ENCODE data around the gene UBE3C.

Gene UBE3C

DNA sequence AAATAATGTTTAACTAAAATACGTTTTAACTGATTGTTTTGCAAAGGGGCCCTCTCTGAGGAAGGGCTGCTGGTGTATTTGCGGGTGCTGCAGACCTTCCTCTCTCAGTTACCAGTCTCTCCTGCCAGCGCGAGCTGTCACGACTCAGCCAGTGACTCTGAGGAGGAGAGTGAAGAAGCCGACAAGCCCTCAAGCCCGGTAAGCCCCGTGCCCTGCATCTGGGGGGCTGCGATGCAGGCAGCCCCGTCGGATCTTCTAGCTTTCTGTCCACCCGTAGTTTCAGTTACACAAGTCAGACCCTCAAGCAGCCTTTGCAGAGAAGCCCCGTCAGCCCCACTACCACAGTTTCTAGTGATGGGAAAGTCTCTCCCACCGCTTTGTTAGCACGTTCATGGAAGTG is 45.1 kb downstream of the UBE3C start:
- TF ChIP-seq YY1 (IDR thresholded peaks at IDR 0.05; ENCODE audit: low read depth) (no peak), FOXM1 (IDR thresholded peaks at IDR 0.05; ENCODE audit: borderline replicate concordance, low read depth) (no peak), EGR1 (IDR thresholded peaks at IDR 0.05) (no peak), TEAD4 (IDR thresholded peaks at IDR 0.05) (no peak)
- TF ChIP-seq, protein P1, sequence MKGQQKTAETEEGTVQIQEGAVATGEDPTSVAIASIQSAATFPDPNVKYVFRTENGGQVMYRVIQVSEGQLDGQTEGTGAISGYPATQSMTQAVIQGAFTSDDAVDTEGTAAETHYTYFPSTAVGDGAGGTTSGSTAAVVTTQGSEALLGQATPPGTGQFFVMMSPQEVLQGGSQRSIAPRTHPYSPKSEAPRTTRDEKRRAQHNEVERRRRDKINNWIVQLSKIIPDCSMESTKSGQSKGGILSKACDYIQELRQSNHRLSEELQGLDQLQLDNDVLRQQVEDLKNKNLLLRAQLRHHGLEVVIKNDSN (IDR thresholded peaks at IDR 0.05): no peak

DNA sequence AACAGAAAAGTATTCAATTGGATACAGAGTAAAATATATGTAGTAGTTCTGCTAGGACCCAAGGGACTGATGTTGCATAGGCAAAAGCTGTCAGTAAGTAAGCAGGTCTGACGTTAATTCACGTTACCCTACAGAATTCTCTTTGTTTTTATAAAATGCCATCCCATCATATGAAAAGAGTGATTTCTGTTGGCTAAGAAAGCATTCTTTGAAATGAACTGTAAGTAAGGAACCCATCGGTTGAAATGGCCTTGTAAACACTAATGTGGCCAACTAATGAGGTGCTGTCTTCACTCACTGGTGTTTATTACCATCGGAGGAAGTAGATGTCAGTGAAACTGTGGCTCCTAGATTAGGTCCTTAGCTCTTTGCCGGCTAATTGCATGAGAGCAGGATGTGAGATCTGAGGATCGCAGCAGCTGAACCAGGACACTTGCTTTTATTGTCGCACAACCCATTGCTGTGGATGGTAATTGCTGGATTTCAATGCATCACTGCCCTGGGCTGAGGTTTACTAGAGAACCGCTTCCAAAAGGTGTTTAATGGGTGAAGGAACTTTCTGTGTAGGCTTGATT is 49.5 kb downstream of the UBE3C start:
- TF ChIP-seq TAF1 (IDR thresholded peaks at IDR 0.05; ENCODE audit: low read depth) (no peak), TCF12 (IDR thresholded peaks at IDR 0.05; ENCODE audit: low read depth) (no peak), CREB1 (IDR thresholded peaks at IDR 0.05; ENCODE audit: low read depth) (no peak), EGR1 (IDR thresholded peaks at IDR 0.05) (no peak), NFIC (IDR thresholded peaks at IDR 0.05) (no peak), EP300 (IDR thresholded peaks at IDR 0.05; ENCODE audit: borderline replicate concordance) (no peak), RAD21 (IDR thresholded peaks at IDR 0.05; ENCODE audit: low read depth) (no peak), ZBTB7A (IDR thresholded peaks at IDR 0.05; ENCODE audit: low read depth) (no peak), FOXM1 (IDR thresholded peaks at IDR 0.05; ENCODE audit: borderline replicate concordance, low read depth) (no peak), YY1 (IDR thresholded peaks at IDR 0.05; ENCODE audit: low read depth) (no peak), CEBPB (IDR thresholded peaks at IDR 0.05) (no peak)
- TF ChIP-seq, protein P1 (IDR thresholded peaks at IDR 0.05): no peak
- TF ChIP-seq, protein P2, sequence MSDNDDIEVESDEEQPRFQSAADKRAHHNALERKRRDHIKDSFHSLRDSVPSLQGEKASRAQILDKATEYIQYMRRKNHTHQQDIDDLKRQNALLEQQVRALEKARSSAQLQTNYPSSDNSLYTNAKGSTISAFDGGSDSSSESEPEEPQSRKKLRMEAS (IDR thresholded peaks at IDR 0.05): no peak
- TF ChIP-seq, protein P3, sequence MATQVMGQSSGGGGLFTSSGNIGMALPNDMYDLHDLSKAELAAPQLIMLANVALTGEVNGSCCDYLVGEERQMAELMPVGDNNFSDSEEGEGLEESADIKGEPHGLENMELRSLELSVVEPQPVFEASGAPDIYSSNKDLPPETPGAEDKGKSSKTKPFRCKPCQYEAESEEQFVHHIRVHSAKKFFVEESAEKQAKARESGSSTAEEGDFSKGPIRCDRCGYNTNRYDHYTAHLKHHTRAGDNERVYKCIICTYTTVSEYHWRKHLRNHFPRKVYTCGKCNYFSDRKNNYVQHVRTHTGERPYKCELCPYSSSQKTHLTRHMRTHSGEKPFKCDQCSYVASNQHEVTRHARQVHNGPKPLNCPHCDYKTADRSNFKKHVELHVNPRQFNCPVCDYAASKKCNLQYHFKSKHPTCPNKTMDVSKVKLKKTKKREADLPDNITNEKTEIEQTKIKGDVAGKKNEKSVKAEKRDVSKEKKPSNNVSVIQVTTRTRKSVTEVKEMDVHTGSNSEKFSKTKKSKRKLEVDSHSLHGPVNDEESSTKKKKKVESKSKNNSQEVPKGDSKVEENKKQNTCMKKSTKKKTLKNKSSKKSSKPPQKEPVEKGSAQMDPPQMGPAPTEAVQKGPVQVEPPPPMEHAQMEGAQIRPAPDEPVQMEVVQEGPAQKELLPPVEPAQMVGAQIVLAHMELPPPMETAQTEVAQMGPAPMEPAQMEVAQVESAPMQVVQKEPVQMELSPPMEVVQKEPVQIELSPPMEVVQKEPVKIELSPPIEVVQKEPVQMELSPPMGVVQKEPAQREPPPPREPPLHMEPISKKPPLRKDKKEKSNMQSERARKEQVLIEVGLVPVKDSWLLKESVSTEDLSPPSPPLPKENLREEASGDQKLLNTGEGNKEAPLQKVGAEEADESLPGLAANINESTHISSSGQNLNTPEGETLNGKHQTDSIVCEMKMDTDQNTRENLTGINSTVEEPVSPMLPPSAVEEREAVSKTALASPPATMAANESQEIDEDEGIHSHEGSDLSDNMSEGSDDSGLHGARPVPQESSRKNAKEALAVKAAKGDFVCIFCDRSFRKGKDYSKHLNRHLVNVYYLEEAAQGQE (IDR thresholded peaks at IDR 0.05; ENCODE audit: low read depth): no peak

DNA sequence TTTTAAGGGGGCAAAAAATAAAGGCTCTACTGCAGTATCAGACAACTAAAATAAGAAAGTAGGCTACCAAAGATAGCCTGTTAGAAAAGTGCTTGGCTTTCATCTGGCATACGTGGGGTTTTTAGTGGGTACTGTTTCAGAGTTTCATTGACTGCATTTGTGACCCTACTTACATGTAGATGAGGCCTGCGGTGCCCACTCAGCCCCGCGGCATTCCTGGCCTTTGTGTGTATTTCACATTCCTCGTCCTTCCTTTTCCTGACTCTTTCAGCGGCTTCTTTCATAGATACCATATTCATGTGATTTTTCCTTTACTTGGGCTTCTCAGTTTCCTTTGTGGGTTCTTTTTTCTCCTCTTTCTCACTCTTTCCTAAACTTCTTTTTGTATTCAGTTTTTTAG is 50.7 kb downstream of the UBE3C start:
- TF ChIP-seq TCF12 (IDR thresholded peaks at IDR 0.05; ENCODE audit: low read depth): no peak
- TF ChIP-seq YY1 (IDR thresholded peaks at IDR 0.05; ENCODE audit: low read depth): no peak
- no peak for TF ChIP-seq NFIC (IDR thresholded peaks at IDR 0.05)
- TF ChIP-seq, protein P3 (IDR thresholded peaks at IDR 0.05; ENCODE audit: low read depth): no peak
- TF ChIP-seq, protein P2 (IDR thresholded peaks at IDR 0.05): no peak
- TF ChIP-seq CEBPB (IDR thresholded peaks at IDR 0.05): no peak
- no peak for TF ChIP-seq TEAD4 (IDR thresholded peaks at IDR 0.05)
- TF ChIP-seq ZBTB7A (IDR thresholded peaks at IDR 0.05; ENCODE audit: low read depth): no peak
- TF ChIP-seq EGR1 (IDR thresholded peaks at IDR 0.05): no peak
- no peak for TF ChIP-seq FOXM1 (IDR thresholded peaks at IDR 0.05; ENCODE audit: borderline replicate concordance, low read depth)
- TF ChIP-seq, protein P1 (IDR thresholded peaks at IDR 0.05): no peak
- no peak for TF ChIP-seq RAD21 (IDR thresholded peaks at IDR 0.05; ENCODE audit: low read depth)
- TF ChIP-seq EP300 (IDR thresholded peaks at IDR 0.05; ENCODE audit: borderline replicate concordance): no peak
- TF ChIP-seq CREB1 (IDR thresholded peaks at IDR 0.05; ENCODE audit: low read depth): no peak
- TF ChIP-seq TAF1 (IDR thresholded peaks at IDR 0.05; ENCODE audit: low read depth): no peak

DNA sequence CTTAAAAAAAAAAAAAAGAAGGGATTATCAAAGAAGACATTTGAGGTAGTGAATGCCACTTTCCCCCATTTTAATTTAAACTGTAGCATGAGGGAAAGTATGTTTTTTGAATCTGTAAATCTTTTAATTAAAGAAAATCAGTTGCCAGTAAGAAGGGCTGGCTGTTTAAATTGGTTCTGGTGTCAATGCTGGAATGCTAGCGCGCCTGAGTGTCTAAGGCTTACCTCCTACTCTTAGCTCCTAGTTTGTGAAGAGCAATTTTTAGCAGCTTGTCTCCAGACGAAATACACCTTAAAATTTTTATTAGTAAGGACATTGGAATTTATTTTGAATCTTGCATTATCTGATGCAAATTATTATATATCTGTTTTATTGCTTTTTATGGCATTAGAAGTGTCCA is 54.1 kb downstream of the UBE3C start:
- TF ChIP-seq EP300 (IDR thresholded peaks at IDR 0.05; ENCODE audit: borderline replicate concordance) (no peak), YY1 (IDR thresholded peaks at IDR 0.05; ENCODE audit: low read depth) (no peak), NFIC (IDR thresholded peaks at IDR 0.05) (no peak), TCF12 (IDR thresholded peaks at IDR 0.05; ENCODE audit: low read depth) (no peak), EGR1 (IDR thresholded peaks at IDR 0.05) (no peak), TAF1 (IDR thresholded peaks at IDR 0.05; ENCODE audit: low read depth) (no peak), TEAD4 (IDR thresholded peaks at IDR 0.05) (no peak), ZBTB7A (IDR thresholded peaks at IDR 0.05; ENCODE audit: low read depth) (no peak), RAD21 (IDR thresholded peaks at IDR 0.05; ENCODE audit: low read depth) (no peak), CREB1 (IDR thresholded peaks at IDR 0.05; ENCODE audit: low read depth) (no peak), FOXM1 (IDR thresholded peaks at IDR 0.05; ENCODE audit: borderline replicate concordance, low read depth) (no peak), CEBPB (IDR thresholded peaks at IDR 0.05) (no peak)
- TF ChIP-seq, protein P3 (IDR thresholded peaks at IDR 0.05; ENCODE audit: low read depth): no peak
- TF ChIP-seq, protein P2 (IDR thresholded peaks at IDR 0.05): no peak
- TF ChIP-seq, protein P1 (IDR thresholded peaks at IDR 0.05): no peak

Data from Ishikawa (cell line).